ENCODE measurements around the gene CHIA. TPM values are rescaled to one million over a fixed set of nuclear protein-coding genes. Genes with fewer than 3 reads are reported as not detected.
"Not testable (repeated sequence)": the region's sequence is repeated elsewhere in the genome, so short reads cannot be mapped to it uniquely, and the experiment has no call there.

Gene CHIA
- total RNA-seq, 2 experiments from 2014 or later: not detected

DNA sequence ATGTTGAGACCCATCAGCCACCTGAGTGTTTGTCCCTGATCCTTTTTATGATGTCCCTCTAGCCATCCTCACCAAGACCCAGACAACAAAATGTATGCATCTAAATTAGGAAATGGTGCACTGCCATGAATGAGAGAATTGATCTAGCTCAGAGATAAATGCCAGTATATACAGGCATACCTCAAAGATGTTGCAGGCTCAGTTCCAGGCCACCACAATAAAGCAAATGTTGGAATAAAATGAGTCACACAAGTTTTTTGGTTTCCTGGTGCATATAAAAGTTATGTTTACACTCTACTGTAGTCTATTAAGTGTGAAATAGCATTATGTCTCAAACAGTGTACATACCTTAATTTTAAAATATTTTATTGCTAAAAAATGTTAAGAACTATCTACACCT is 63.9 kb downstream of the CHIA start:
- CTCF ChIA-PET (ENCODE audit: unreplicated experiment): no interaction called here
- no peaks in the 10 kb centered on the region for H3K36me3 ChIP-seq (ENCODE audit: insufficient read depth, low read length)
- no peaks in the 10 kb centered on the region for H3K9me3 ChIP-seq (ENCODE audit: low read length)
- TF ChIP-seq, protein P1, sequence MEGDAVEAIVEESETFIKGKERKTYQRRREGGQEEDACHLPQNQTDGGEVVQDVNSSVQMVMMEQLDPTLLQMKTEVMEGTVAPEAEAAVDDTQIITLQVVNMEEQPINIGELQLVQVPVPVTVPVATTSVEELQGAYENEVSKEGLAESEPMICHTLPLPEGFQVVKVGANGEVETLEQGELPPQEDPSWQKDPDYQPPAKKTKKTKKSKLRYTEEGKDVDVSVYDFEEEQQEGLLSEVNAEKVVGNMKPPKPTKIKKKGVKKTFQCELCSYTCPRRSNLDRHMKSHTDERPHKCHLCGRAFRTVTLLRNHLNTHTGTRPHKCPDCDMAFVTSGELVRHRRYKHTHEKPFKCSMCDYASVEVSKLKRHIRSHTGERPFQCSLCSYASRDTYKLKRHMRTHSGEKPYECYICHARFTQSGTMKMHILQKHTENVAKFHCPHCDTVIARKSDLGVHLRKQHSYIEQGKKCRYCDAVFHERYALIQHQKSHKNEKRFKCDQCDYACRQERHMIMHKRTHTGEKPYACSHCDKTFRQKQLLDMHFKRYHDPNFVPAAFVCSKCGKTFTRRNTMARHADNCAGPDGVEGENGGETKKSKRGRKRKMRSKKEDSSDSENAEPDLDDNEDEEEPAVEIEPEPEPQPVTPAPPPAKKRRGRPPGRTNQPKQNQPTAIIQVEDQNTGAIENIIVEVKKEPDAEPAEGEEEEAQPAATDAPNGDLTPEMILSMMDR (conservative IDR thresholded peaks at IDR 0.05; ENCODE audit: low read length): no peak
- no peak for TF ChIP-seq EZH2phosphoT487 (IDR thresholded peaks at IDR 0.05; ENCODE audit: borderline replicate concordance, low read depth, low read length)
- no peak overlapping the region for H3K4me2 ChIP-seq (ENCODE audit: low read length)
- no peak overlapping the region for H3K4me3 ChIP-seq (ENCODE audit: low read depth, low read length, poor library complexity, severe bottlenecking)
- no peaks in the 10 kb centered on the region for H4K20me1 ChIP-seq (ENCODE audit: insufficient read depth, low read length)
- no peak for DNase-seq (ENCODE audit: low spot score)
- no peaks in the 10 kb centered on the region for H3K4me1 ChIP-seq (ENCODE audit: insufficient read depth, low read length, poor library complexity, severe bottlenecking)
- H3K79me2 ChIP-seq (ENCODE audit: insufficient read depth, low read depth, low read length): no peaks in the 10 kb centered on the region
- BruUV-seq (replicated peaks): no TSS peak
- H3K27ac ChIP-seq (ENCODE audit: low read depth, low read length, poor library complexity, severe bottlenecking): no peak overlapping the region
- H3K9me2 ChIP-seq (ENCODE audit: insufficient read depth, low read length): no peaks in the 10 kb centered on the region
- intact Hi-C loops (cut with micrococcal nuclease; ENCODE audit: unreplicated experiment): no loop called here
- no peak overlapping the region for H2AFZ ChIP-seq (ENCODE audit: low read length)
- POLR2A ChIA-PET: no interaction called here

DNA sequence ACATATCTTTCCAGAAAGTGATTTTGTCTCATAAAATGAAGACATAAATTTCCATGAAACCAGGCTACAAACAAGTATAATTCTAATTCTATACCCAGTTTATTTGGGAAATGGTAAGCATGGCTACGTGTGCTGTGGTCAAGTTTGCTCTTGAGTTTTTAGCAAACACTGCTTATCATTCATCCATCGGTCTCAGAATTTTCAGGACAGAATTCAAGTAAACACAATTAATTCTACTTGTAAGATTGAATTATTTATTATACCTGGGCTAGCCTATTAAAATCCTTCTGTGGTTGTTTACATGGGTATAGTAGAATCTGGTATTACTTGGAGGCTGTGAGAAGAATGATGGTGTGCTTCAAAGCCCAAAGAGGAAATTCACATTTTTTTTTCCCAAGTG is 68.3 kb downstream of the CHIA start:
- intact Hi-C loops (cut with micrococcal nuclease; ENCODE audit: unreplicated experiment): no loop called here
- no TSS peak for BruUV-seq (replicated peaks)
- H3K79me2 ChIP-seq (ENCODE audit: insufficient read depth, low read depth, low read length): no peaks in the 10 kb centered on the region
- no peaks in the 10 kb centered on the region for H4K20me1 ChIP-seq (ENCODE audit: insufficient read depth, low read length)
- ChIA-PET CTCF (ENCODE audit: unreplicated experiment) (no interaction called here), POLR2A (no interaction called here)
- no peak overlapping the region for H3K4me3 ChIP-seq (ENCODE audit: low read depth, low read length, poor library complexity, severe bottlenecking)
- H2AFZ ChIP-seq (ENCODE audit: low read length): no peak overlapping the region
- H3K4me2 ChIP-seq (ENCODE audit: low read length): no peak overlapping the region
- H3K36me3 ChIP-seq (ENCODE audit: insufficient read depth, low read length): no peaks in the 10 kb centered on the region
- no peak for TF ChIP-seq EZH2phosphoT487 (IDR thresholded peaks at IDR 0.05; ENCODE audit: borderline replicate concordance, low read depth, low read length)
- TF ChIP-seq, protein P1 (conservative IDR thresholded peaks at IDR 0.05; ENCODE audit: low read length): no peak
- H3K9me2 ChIP-seq (ENCODE audit: insufficient read depth, low read length): no peaks in the 10 kb centered on the region
- H3K4me1 ChIP-seq (ENCODE audit: insufficient read depth, low read length, poor library complexity, severe bottlenecking): no peaks in the 10 kb centered on the region
- no peak overlapping the region for H3K27ac ChIP-seq (ENCODE audit: low read depth, low read length, poor library complexity, severe bottlenecking)
- H3K9me3 ChIP-seq (ENCODE audit: low read length): no peaks in the 10 kb centered on the region
- DNase-seq (ENCODE audit: low spot score): no peak

DNA sequence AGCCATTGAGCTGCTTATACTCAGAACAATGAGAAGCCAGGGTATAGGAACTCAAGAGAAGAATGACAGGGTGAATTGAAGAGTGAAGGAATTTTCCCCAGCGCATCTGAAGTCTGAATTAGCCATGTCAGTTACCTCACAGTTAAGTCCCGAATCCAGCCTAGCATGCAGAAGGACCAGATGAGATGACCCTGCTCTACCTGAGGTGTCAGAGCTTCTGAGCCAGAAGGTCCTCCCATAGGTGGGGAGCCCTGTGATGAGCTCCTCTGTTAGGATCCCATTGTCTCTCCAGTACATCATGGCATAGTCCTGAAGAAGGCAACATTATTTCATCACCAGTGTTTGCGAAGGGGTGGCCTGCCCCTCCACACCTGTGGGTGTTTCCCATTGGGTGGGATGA is 68.7 kb downstream of the CHIA start:
- Histone ChIP-seq H3K4me1 (ENCODE audit: insufficient read depth, low read length, poor library complexity, severe bottlenecking) (no peaks in the 10 kb centered on the region), H3K79me2 (ENCODE audit: insufficient read depth, low read depth, low read length) (no peaks in the 10 kb centered on the region), H3K36me3 (ENCODE audit: insufficient read depth, low read length) (no peaks in the 10 kb centered on the region), H4K20me1 (ENCODE audit: insufficient read depth, low read length) (no peaks in the 10 kb centered on the region), H2AFZ (ENCODE audit: low read length) (no peak overlapping the region), H3K9me3 (ENCODE audit: low read length) (no peaks in the 10 kb centered on the region), H3K9me2 (ENCODE audit: insufficient read depth, low read length) (no peaks in the 10 kb centered on the region), H3K4me2 (ENCODE audit: low read length) (no peak overlapping the region), H3K27ac (ENCODE audit: low read depth, low read length, poor library complexity, severe bottlenecking) (no peak overlapping the region), H3K4me3 (ENCODE audit: low read depth, low read length, poor library complexity, severe bottlenecking) (no peak overlapping the region)
- no peak for DNase-seq (ENCODE audit: low spot score)
- TF ChIP-seq EZH2phosphoT487 (IDR thresholded peaks at IDR 0.05; ENCODE audit: borderline replicate concordance, low read depth, low read length): no peak
- TF ChIP-seq, protein P1 (conservative IDR thresholded peaks at IDR 0.05; ENCODE audit: low read length): no peak
- ChIA-PET POLR2A (interaction anchor here (0.5 kb wide), 1 partner anchor 8 kb away, joined by 4 read pairs; no protein-coding TSS in a partner anchor), CTCF (ENCODE audit: unreplicated experiment) (no interaction called here)
- BruUV-seq (replicated peaks): no TSS peak
- intact Hi-C loops (cut with micrococcal nuclease; ENCODE audit: unreplicated experiment): no loop called here

DNA sequence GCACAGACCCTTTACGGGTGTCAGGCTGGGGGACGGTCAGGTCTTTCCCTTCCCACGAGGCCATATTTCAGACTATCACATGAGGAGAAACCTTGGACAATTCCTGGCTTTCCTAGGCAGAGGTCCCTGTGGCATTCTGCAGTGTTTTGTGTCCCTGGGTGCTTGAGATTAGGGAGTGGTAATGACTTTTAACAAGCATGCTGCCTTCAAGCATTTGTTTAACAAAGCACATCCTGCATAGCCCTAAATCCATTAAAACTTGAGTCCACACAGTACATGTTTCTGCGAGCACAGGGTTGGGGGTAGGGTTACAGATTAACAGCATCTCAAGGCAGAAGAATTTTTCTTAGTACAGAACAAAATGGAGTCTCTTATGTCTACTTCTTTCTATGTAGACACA is 69.6 kb downstream of the CHIA start:
- POLR2A ChIA-PET; H3K4me2 ChIP-seq (ENCODE audit: low read length); BruUV-seq (replicated peaks); H3K9me2 ChIP-seq (ENCODE audit: insufficient read depth, low read length); H4K20me1 ChIP-seq (ENCODE audit: insufficient read depth, low read length); H3K9me3 ChIP-seq (ENCODE audit: low read length); H3K4me1 ChIP-seq (ENCODE audit: insufficient read depth, low read length, poor library complexity, severe bottlenecking); H3K27ac ChIP-seq (ENCODE audit: low read depth, low read length, poor library complexity, severe bottlenecking); H3K79me2 ChIP-seq (ENCODE audit: insufficient read depth, low read depth, low read length); intact Hi-C loops (cut with micrococcal nuclease; ENCODE audit: unreplicated experiment); H2AFZ ChIP-seq (ENCODE audit: low read length); H3K36me3 ChIP-seq (ENCODE audit: insufficient read depth, low read length); DNase-seq (ENCODE audit: low spot score); CTCF ChIA-PET (ENCODE audit: unreplicated experiment); H3K4me3 ChIP-seq (ENCODE audit: low read depth, low read length, poor library complexity, severe bottlenecking): not testable (repeated sequence)
